GM18867 (cell line): ENCODE results near the gene SPTBN4.
"Not testable (repeated sequence)": the region's sequence is repeated elsewhere in the genome, so short reads cannot be mapped to it uniquely, and the experiment has no call there.

Source experiments
- ATAC-seq: cut with Tn5 transposase; IDR thresholded peaks from one replicate; pipeline ENCODE4 v1.9.1; 2021; ENCODE audit warnings: mild to moderate bottlenecking, moderate library complexity; ENCODE audit not compliant: unreplicated experiment

The SPTBN4 gene

GRCh38 chr19:40613690-40614621 lies 147.2 kb downstream of the SPTBN4 start:
- ATAC-seq = peak; percentile 52

GRCh38 chr19:40614622-40615411 lies 148.0 kb downstream of the SPTBN4 start:
- ATAC-seq = no peak

GRCh38 chr19:40616178-40616577 lies 149.4 kb downstream of the SPTBN4 start:
- no peak for ATAC-seq

GRCh38 chr19:40616941-40617340 lies 150.1 kb downstream of the SPTBN4 start:
- ATAC-seq = no peak

GRCh38 chr19:40617961-40618360 lies 151.2 kb downstream of the SPTBN4 start:
- ATAC-seq = no peak

GRCh38 chr19:40619333-40620160 lies 152.7 kb downstream of the SPTBN4 start:
- no peak for ATAC-seq

GRCh38 chr19:40620161-40620485 lies 153.3 kb downstream of the SPTBN4 start:
- ATAC-seq = no peak

- ATAC-seq = no peak
These were observed 154.5 kb downstream of the SPTBN4 start for GRCh38 chr19:40621283-40621682.

GRCh38 chr19:40621966-40622772 lies 155.4 kb downstream of the SPTBN4 start:
- ATAC-seq = no peak

GRCh38 chr19:40622773-40623075 lies 155.9 kb downstream of the SPTBN4 start:
- no peak for ATAC-seq

- no peak for ATAC-seq
These were observed 156.8 kb downstream of the SPTBN4 start for GRCh38 chr19:40623403-40624251.

GRCh38 chr19:40624369-40625153 lies 157.8 kb downstream of the SPTBN4 start:
- ATAC-seq = not testable (repeated sequence)

GRCh38 chr19:40625406-40626120 lies 158.8 kb downstream of the SPTBN4 start:
- ATAC-seq = no peak
